DOHH2 (cell line): ENCODE data around the gene DCDC1.

ENCODE experiments used
- H3F3A ChIP-seq: fragments of 200-600 bp; sonication (generic), shearing (Covaris generic); 2 replicates; pipeline ENCODE4 v1.6.0; 2016; ENCODE audit warnings: antibody characterized with exemption, mild to moderate bottlenecking; ENCODE audit not compliant: control insufficient read depth, insufficient read depth
- H3K27ac ChIP-seq: fragments of 200-600 bp; sonication (generic); 2 replicates; pipeline ENCODE4 v1.5.1; 2014; ENCODE audit warnings: low read depth, mild to moderate bottlenecking, low read length, moderate library complexity
- H3K27me3 ChIP-seq: fragments of 200-600 bp; sonication (generic); 2 replicates; pipeline ENCODE4 v1.6.1; 2014; ENCODE audit warnings: mild to moderate bottlenecking, low read length, mixed read lengths; ENCODE audit not compliant: control insufficient read depth
- H3K36me3 ChIP-seq: fragments of 200-600 bp; sonication (generic); 2 replicates; pipeline ENCODE4 v1.6.1; 2014; ENCODE audit warnings: mild to moderate bottlenecking, low read length, moderate library complexity, mixed read lengths; ENCODE audit not compliant: control insufficient read depth
- H3K4me1 ChIP-seq: fragments of 200-600 bp; sonication (generic); 2 replicates; pipeline ENCODE4 v1.6.1; 2014; ENCODE audit warnings: mild to moderate bottlenecking, low read length, mixed read lengths; ENCODE audit not compliant: control insufficient read depth
- H3K4me2 ChIP-seq: fragments of 200-600 bp; sonication (generic); 2 replicates; pipeline ENCODE4 v1.6.0; 2014; ENCODE audit warnings: mild to moderate bottlenecking, low read length, moderate library complexity
- H3K4me3 ChIP-seq: fragments of 200-600 bp; sonication (generic); 2 replicates; pipeline ENCODE4 v1.5.1; 2014; ENCODE audit warnings: mild to moderate bottlenecking, low read length, mixed read lengths
- H3K79me2 ChIP-seq: fragments of 200-600 bp; sonication (generic); 2 replicates; pipeline ENCODE4 v1.6.1; 2014; ENCODE audit warnings: mild to moderate bottlenecking, low read length, mixed read lengths; ENCODE audit not compliant: control insufficient read depth
- H3K9me2 ChIP-seq: fragments of 200-600 bp; sonication (generic); replicated peaks from 2 replicates; pipeline ENCODE4 v1.6.1; 2014; ENCODE audit warnings: mild to moderate bottlenecking, low read length, mixed read lengths; ENCODE audit not compliant: control insufficient read depth
- H3K9me3 ChIP-seq: fragments of 200-600 bp; sonication (generic); 2 replicates; pipeline ENCODE4 v1.6.1; 2014; ENCODE audit warnings: antibody characterized with exemption, low read length, mixed read lengths; ENCODE audit not compliant: control insufficient read depth, insufficient read depth
- H4K20me1 ChIP-seq: fragments of 200-600 bp; sonication (generic); 2 replicates; pipeline ENCODE4 v1.6.0; 2014; ENCODE audit warnings: low read depth, mild to moderate bottlenecking, antibody characterized with exemption, low read length, moderate library complexity; ENCODE audit not compliant: control insufficient read depth, insufficient read depth
- CTCF ChIP-seq: fragments of 200-600 bp; sonication (generic); IDR thresholded peaks from one replicate; pipeline ENCODE4 v1.5.1; 2014; ENCODE audit warnings: antibody characterized with exemption, mild to moderate bottlenecking, low read depth, low read length; ENCODE audit not compliant: poor library complexity, severe bottlenecking
- EZH2phosphoT487 ChIP-seq: fragments of 200-600 bp; sonication (generic); IDR thresholded peaks from 2 replicates; pipeline ENCODE4 v1.6.1; 2017; ENCODE audit warnings: borderline replicate concordance, mild to moderate bottlenecking, antibody characterized with exemption, low read length, moderate library complexity, mixed read lengths

Gene DCDC1

GRCh38 chr11:30991802-30992512 is 377.6 kb downstream of the DCDC1 start:
- Histone ChIP-seq H3K4me3 (no peak overlapping the region), H3K9me3 (no peaks in the 10 kb centered on the region), H3F3A (no peaks in the 10 kb centered on the region), H3K27me3 (no peaks in the 10 kb centered on the region), H3K4me2 (no peak overlapping the region), H3K4me1 (no peaks in the 10 kb centered on the region), H3K36me3 (no peaks in the 10 kb centered on the region), H3K27ac (no peak overlapping the region), H3K79me2 (no peaks in the 10 kb centered on the region), H4K20me1 (no peaks in the 10 kb centered on the region), H3K9me2 (no peaks in the 10 kb centered on the region)
- TF ChIP-seq CTCF (no peak), EZH2phosphoT487 (no peak)

GRCh38 chr11:30991376-30991775 is 378.2 kb downstream of the DCDC1 start:
- Histone ChIP-seq H3K27ac (no peak overlapping the region), H3K9me2 (no peaks in the 10 kb centered on the region), H3K27me3 (no peaks in the 10 kb centered on the region), H3K4me2 (no peak overlapping the region), H3K4me3 (no peak overlapping the region), H4K20me1 (no peaks in the 10 kb centered on the region), H3K36me3 (no peaks in the 10 kb centered on the region), H3F3A (no peaks in the 10 kb centered on the region), H3K4me1 (no peaks in the 10 kb centered on the region), H3K79me2 (no peaks in the 10 kb centered on the region), H3K9me3 (no peaks in the 10 kb centered on the region)
- TF ChIP-seq CTCF (no peak), EZH2phosphoT487 (no peak)

DNA sequence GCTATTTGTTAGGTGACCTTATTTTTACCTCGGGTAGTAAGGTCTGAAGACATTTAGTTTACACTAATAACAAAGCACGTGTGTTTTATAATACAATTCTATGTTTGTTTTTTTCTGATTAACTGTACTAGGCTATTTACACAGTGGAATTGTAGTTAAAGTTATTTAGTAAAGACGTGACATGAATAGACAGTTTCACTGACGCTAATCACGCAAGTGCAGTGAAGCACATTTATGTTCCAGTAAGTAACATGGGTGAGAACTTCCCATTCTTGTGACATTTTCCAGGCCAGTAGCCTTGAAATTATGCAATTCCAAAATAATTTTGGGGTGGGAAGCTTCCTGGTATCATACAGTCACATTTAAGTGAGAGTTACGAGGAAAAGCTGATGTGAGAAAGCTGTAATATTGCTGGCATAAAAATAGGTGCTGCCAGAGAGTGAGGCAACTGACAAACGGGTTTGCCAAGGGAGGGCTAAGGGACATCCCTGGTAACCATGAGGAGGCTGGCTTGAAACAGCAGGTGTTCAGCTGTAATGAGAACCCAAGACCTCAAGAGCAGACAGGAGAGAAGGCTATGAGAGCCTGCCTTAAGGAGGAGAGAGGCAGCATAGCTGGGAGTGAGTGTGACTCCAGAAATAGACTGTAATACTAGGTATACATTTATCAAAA is 378.8 kb downstream of the DCDC1 start:
- Histone ChIP-seq H3F3A (no peaks in the 10 kb centered on the region), H4K20me1 (no peaks in the 10 kb centered on the region), H3K27ac (no peak overlapping the region), H3K4me2 (no peak overlapping the region), H3K27me3 (no peaks in the 10 kb centered on the region), H3K9me3 (no peaks in the 10 kb centered on the region), H3K79me2 (no peaks in the 10 kb centered on the region), H3K4me3 (no peak overlapping the region), H3K4me1 (no peaks in the 10 kb centered on the region), H3K9me2 (no peaks in the 10 kb centered on the region), H3K36me3 (no peaks in the 10 kb centered on the region)
- TF ChIP-seq CTCF (no peak), EZH2phosphoT487 (no peak)
